22Rv1 (cell line): ENCODE measurements around the gene LITAFD.

ENCODE experiments used
- CTCF ChIP-seq: fragments of 450-650 bp; IDR thresholded peaks from 2 replicates; pipeline ENCODE4 v1.5.1; 2017; ENCODE audit warnings: mild to moderate bottlenecking
- ZFX ChIP-seq: fragments of 450-650 bp; IDR thresholded peaks from 2 replicates; pipeline ENCODE4 v1.6.1; 2017; ENCODE audit warnings: antibody characterized with exemption, borderline replicate concordance

GRCh38 chr16:8832717-8833105 lies 49.4 kb upstream of the LITAFD start:
- TF ChIP-seq CTCF (no peak), ZFX (no peak)
